Measurements from ENCODE around the gene PHYHD1.

GRCh38 chr9:128898845-128899565, 21.8 kb upstream of the PHYHD1 start:
- TF ChIP-seq CTCF (IDR thresholded peaks at IDR 0.05) (no peak), POLR2A (IDR thresholded peaks at IDR 0.05) (no peak), EP300 (IDR thresholded peaks at IDR 0.05) (no peak), POLR2AphosphoS5 (IDR thresholded peaks at IDR 0.05) (no peak)
